NCI-H1105 treated with DMSO at 0.1 percent for 48 hours (cell line): ENCODE results near the gene ALDH3A2.

Experiments
- DNase-seq: peaks from one replicate; lab custom pipeline; 2025; lab: John Stamatoyannopoulos, UW

The ALDH3A2 gene

GRCh38 chr17:19714542-19715411 lies 66.2 kb downstream of the ALDH3A2 start:
- DNase-seq = peak; percentile 76

- no peak for DNase-seq
Observed at GRCh38 chr17:19716108-19717030, 67.8 kb downstream of the ALDH3A2 start, which contains the start of gene SLC47A2. TSS of gene SLC47A2 (minus strand) at chr17:19716584. CDS start at chr17:19716555, 29 bp downstream.

GRCh38 chr17:19717031-19717360 lies 68.4 kb downstream of the ALDH3A2 start:
- DNase-seq = no peak

GRCh38 chr17:19717411-19717908 lies 68.9 kb downstream of the ALDH3A2 start:
- DNase-seq = no peak

- DNase-seq = no peak
Observed at GRCh38 chr17:19718041-19718612, 69.6 kb downstream of the ALDH3A2 start.

- no peak for DNase-seq
Observed at GRCh38 chr17:19718613-19719354, 70.2 kb downstream of the ALDH3A2 start.

- no peak for DNase-seq
Observed at GRCh38 chr17:19719355-19720209, 71.0 kb downstream of the ALDH3A2 start.

- no peak for DNase-seq
Observed at GRCh38 chr17:19720210-19720475, 71.6 kb downstream of the ALDH3A2 start.

- peak; percentile 70 for DNase-seq
Observed at GRCh38 chr17:19720631-19721426, 72.3 kb downstream of the ALDH3A2 start.

GRCh38 chr17:19723964-19724363 lies 75.4 kb downstream of the ALDH3A2 start:
- DNase-seq = peak; percentile 1

GRCh38 chr17:19724501-19725420 lies 76.2 kb downstream of the ALDH3A2 start:
- DNase-seq = no peak

GRCh38 chr17:19725486-19725885 lies 76.9 kb downstream of the ALDH3A2 start:
- no peak for DNase-seq

- DNase-seq = no peak
Observed at GRCh38 chr17:19726631-19727376, 78.3 kb downstream of the ALDH3A2 start.
